ENCODE data around the gene BZW2. TPM values are rescaled to one million over a fixed set of nuclear protein-coding genes. Genes with fewer than 3 reads are reported as not detected.

Gene BZW2
- total and polyA plus RNA-seq, 2 experiments from 2014 or later, result 72.1 to 96.7 TPM

DNA sequence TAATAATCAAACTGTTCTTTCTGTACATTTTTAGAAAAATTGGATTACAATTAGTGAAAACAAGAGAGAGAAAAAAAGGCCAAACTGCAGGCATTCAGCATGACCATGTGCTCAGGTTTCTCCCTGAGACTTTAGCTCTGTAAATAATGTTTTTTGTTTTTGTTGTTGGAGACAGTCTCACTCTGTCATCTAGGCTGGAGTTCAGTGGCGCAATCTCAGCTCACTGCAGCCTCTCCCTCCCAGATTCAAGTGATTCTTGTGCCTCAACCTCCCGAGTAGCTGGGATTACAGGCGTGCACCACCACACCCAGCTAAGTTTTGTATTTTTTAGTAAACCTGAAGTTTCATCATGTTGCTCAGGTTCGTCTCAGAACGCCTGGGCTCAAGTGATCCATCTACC lies 23.0 kb downstream of the BZW2 start:
- no peaks in the 10 kb centered on the region for H3K9me2 ChIP-seq (replicated peaks; ENCODE audit: insufficient read depth)
- peaks cover 18% of the 10 kb centered on the region for H3K4me1 ChIP-seq (ENCODE audit: insufficient read depth)
- H3K27ac ChIP-seq, result peak overlapping the region; percentile 91
- no peak overlapping the region for H3K4me2 ChIP-seq
- H3K27me3 ChIP-seq, result no peaks in the 10 kb centered on the region
- TF ChIP-seq EZH2phosphoT487 (IDR thresholded peaks at IDR 0.05; ENCODE audit: low read depth, severe bottlenecking, unreplicated experiment), result no peak
- no peak overlapping the region for H2AFZ ChIP-seq
- H3K9me3 ChIP-seq (ENCODE audit: low read depth), result no peaks in the 10 kb centered on the region
- no peak for DNase-seq (ENCODE audit: low spot score)
- WGBS (ENCODE audit: low lambda C conversion rate, missing lambda C conversion rate), result 93% methylated on average over 5 of the region's 5 CpGs
- no peak overlapping the region for H3K4me3 ChIP-seq
- peaks cover 73% of the 10 kb centered on the region for H3K79me2 ChIP-seq
- H3K36me3 ChIP-seq (replicated peaks; ENCODE audit: insufficient read depth, low read depth), result no peaks in the 10 kb centered on the region
- H4K20me1 ChIP-seq (ENCODE audit: insufficient read depth, poor library complexity, severe bottlenecking), result no peaks in the 10 kb centered on the region

DNA sequence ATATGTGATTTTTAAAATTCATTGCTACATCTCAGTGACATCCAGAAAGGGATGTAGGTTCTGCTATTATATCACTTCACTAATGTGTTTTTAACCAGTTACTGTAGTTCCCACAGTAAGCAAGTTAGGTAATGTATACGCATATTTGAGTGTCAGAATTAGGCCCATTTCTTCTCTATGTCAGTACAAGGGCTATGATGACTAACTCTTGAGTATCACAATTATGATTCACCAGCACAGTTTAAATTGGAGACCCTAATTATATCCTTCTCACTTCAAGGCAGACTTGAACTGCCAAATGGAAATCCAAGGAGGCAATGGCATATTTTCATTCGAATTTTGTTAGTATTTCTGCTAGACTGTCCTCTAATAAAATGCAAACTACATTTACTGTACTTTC lies 23.6 kb downstream of the BZW2 start:
- Histone ChIP-seq H3K9me3 (ENCODE audit: low read depth) (no peaks in the 10 kb centered on the region), H3K27ac (peak overlapping the region; percentile 91), H3K4me1 (ENCODE audit: insufficient read depth) (peaks cover 18% of the 10 kb centered on the region), H3K9me2 (replicated peaks; ENCODE audit: insufficient read depth) (no peaks in the 10 kb centered on the region), H3K4me3 (no peak overlapping the region), H3K36me3 (replicated peaks; ENCODE audit: insufficient read depth, low read depth) (no peaks in the 10 kb centered on the region), H3K79me2 (peaks cover 73% of the 10 kb centered on the region), H2AFZ (no peak overlapping the region), H3K27me3 (no peaks in the 10 kb centered on the region), H3K4me2 (no peak overlapping the region), H4K20me1 (ENCODE audit: insufficient read depth, poor library complexity, severe bottlenecking) (no peaks in the 10 kb centered on the region)
- no peak for DNase-seq (ENCODE audit: low spot score)
- WGBS (ENCODE audit: low lambda C conversion rate, missing lambda C conversion rate), result 98% methylated on average over 2 of the region's 2 CpGs
- no peak for TF ChIP-seq EZH2 (IDR thresholded peaks at IDR 0.05; ENCODE audit: borderline replicate concordance)
- TF ChIP-seq, protein P1, sequence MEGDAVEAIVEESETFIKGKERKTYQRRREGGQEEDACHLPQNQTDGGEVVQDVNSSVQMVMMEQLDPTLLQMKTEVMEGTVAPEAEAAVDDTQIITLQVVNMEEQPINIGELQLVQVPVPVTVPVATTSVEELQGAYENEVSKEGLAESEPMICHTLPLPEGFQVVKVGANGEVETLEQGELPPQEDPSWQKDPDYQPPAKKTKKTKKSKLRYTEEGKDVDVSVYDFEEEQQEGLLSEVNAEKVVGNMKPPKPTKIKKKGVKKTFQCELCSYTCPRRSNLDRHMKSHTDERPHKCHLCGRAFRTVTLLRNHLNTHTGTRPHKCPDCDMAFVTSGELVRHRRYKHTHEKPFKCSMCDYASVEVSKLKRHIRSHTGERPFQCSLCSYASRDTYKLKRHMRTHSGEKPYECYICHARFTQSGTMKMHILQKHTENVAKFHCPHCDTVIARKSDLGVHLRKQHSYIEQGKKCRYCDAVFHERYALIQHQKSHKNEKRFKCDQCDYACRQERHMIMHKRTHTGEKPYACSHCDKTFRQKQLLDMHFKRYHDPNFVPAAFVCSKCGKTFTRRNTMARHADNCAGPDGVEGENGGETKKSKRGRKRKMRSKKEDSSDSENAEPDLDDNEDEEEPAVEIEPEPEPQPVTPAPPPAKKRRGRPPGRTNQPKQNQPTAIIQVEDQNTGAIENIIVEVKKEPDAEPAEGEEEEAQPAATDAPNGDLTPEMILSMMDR (IDR thresholded peaks at IDR 0.05; ENCODE audit: poor library complexity), result no peak
- TF ChIP-seq EZH2phosphoT487 (IDR thresholded peaks at IDR 0.05; ENCODE audit: low read depth, severe bottlenecking, unreplicated experiment), result no peak

GRCh38 chr7:16670021-16670420 lies 24.0 kb downstream of the BZW2 start:
- DNase-seq (ENCODE audit: low spot score), result no peak
- Histone ChIP-seq H3K9me3 (ENCODE audit: low read depth) (no peaks in the 10 kb centered on the region), H3K4me1 (ENCODE audit: insufficient read depth) (peaks cover 18% of the 10 kb centered on the region), H3K4me3 (no peak overlapping the region), H3K9me2 (replicated peaks; ENCODE audit: insufficient read depth) (no peaks in the 10 kb centered on the region), H3K27ac (peak overlapping the region; percentile 91), H3K4me2 (no peak overlapping the region), H3K36me3 (replicated peaks; ENCODE audit: insufficient read depth, low read depth) (no peaks in the 10 kb centered on the region), H2AFZ (no peak overlapping the region), H3K79me2 (peaks cover 71% of the 10 kb centered on the region), H3K27me3 (no peaks in the 10 kb centered on the region), H4K20me1 (ENCODE audit: insufficient read depth, poor library complexity, severe bottlenecking) (no peaks in the 10 kb centered on the region)
- 100% methylated on average over 1 of the region's 1 CpG for WGBS (ENCODE audit: low lambda C conversion rate, missing lambda C conversion rate)
- no peak for TF ChIP-seq EZH2 (IDR thresholded peaks at IDR 0.05; ENCODE audit: borderline replicate concordance)
- TF ChIP-seq EZH2phosphoT487 (IDR thresholded peaks at IDR 0.05; ENCODE audit: low read depth, severe bottlenecking, unreplicated experiment), result no peak
- TF ChIP-seq, protein P1 (IDR thresholded peaks at IDR 0.05; ENCODE audit: poor library complexity), result no peak

- DNase-seq (ENCODE audit: low spot score), result no peak
- Histone ChIP-seq H3K9me3 (ENCODE audit: low read depth) (no peaks in the 10 kb centered on the region), H3K27me3 (no peaks in the 10 kb centered on the region), H3K9me2 (replicated peaks; ENCODE audit: insufficient read depth) (no peaks in the 10 kb centered on the region), H3K4me1 (ENCODE audit: insufficient read depth) (peaks cover 18% of the 10 kb centered on the region), H3K27ac (peak overlapping the region; percentile 91), H4K20me1 (ENCODE audit: insufficient read depth, poor library complexity, severe bottlenecking) (no peaks in the 10 kb centered on the region), H3K4me3 (no peak overlapping the region), H3K4me2 (no peak overlapping the region), H3K36me3 (replicated peaks; ENCODE audit: insufficient read depth, low read depth) (no peaks in the 10 kb centered on the region), H2AFZ (no peak overlapping the region), H3K79me2 (peaks cover 69% of the 10 kb centered on the region)
- WGBS (ENCODE audit: low lambda C conversion rate, missing lambda C conversion rate), result 96% methylated on average over 4 of the region's 4 CpGs
- TF ChIP-seq, protein P1 (IDR thresholded peaks at IDR 0.05; ENCODE audit: poor library complexity), result no peak
- TF ChIP-seq EZH2 (IDR thresholded peaks at IDR 0.05; ENCODE audit: borderline replicate concordance) (no peak), EZH2phosphoT487 (IDR thresholded peaks at IDR 0.05; ENCODE audit: low read depth, severe bottlenecking, unreplicated experiment) (no peak)
Measured at GRCh38 chr7:16670731-16671344, 24.9 kb downstream of the BZW2 start.

Data from hepatocyte (in vitro differentiated cells).